ENCODE measurements around the gene MAB21L4. TPM values are rescaled to one million over a fixed set of nuclear protein-coding genes. Genes with fewer than 3 reads are reported as not detected.

Gene MAB21L4
- total RNA-seq, 2 donors from 2014 or later, result not detected

DNA sequence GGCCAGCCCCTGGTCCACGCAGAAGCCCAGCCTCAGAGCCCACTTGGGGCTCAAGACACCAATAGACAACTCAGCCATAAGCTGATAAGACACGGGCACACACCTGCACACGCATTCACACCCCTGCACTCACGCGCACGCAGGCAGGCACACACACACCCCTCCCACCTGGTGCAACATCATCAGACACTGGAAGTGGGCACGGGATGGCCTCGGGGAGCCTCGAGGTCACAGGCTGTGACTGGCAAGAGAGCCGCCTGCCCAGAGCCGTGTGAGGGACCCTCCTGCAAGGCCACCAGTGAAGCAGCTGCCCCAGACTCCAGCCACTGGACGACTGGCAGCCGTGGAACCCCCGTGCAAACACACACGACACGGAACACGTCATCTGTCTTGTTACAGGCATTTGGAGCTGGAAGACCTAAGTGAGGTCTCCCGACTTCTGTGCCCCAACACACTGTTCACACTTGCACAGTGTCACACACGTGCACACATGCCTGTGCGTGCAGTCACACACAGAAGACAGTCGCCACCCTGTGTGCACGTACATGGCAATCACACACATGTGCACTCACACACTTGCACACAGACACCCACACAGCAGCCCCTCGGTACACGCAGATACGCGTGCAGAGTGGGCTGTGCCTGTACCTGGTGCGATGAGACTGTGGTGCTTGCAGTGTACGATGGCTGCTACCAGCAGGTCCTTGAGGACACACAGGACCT is 959 bp downstream of the MAB21L4 start:
- TF ChIP-seq, protein P1, sequence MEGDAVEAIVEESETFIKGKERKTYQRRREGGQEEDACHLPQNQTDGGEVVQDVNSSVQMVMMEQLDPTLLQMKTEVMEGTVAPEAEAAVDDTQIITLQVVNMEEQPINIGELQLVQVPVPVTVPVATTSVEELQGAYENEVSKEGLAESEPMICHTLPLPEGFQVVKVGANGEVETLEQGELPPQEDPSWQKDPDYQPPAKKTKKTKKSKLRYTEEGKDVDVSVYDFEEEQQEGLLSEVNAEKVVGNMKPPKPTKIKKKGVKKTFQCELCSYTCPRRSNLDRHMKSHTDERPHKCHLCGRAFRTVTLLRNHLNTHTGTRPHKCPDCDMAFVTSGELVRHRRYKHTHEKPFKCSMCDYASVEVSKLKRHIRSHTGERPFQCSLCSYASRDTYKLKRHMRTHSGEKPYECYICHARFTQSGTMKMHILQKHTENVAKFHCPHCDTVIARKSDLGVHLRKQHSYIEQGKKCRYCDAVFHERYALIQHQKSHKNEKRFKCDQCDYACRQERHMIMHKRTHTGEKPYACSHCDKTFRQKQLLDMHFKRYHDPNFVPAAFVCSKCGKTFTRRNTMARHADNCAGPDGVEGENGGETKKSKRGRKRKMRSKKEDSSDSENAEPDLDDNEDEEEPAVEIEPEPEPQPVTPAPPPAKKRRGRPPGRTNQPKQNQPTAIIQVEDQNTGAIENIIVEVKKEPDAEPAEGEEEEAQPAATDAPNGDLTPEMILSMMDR (IDR thresholded peaks at IDR 0.05), result no peak
- H3K4me3 ChIP-seq, result no peak overlapping the region
- no peak overlapping the region for H3K27ac ChIP-seq
- no peak for DNase-seq (ENCODE audit: low spot score)
- H3K36me3 ChIP-seq, result no peaks in the 10 kb centered on the region
- no peaks in the 10 kb centered on the region for H3K27me3 ChIP-seq (replicated peaks; ENCODE audit: insufficient read depth)
- H3K9me3 ChIP-seq, result no peaks in the 10 kb centered on the region
- no peak for ATAC-seq (ENCODE audit: insufficient number of reproducible peaks, low FRiP score, low read depth)
- H3K4me1 ChIP-seq (ENCODE audit: control insufficient read depth in 1 of 2, low read depth in 2 of 2), result no peaks in the 10 kb centered on the region

DNA sequence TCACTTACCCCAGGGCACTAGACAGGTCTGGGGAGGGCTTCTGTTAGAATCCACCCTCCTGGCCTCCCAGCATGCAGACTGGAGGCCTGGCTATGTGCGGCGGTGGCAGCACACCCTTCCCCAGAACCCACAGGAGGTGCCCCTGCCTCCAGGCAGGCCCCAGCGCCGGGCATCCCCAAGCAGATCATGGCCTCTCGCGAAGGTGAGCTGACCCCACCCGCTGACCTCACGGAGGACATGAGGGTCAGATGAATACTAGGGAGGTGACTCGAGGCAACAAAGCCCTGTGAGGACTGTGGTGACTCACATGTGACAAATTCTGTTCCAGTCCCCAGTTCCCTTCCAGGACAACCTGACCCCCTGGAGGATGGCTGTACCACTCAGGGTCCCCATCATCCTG is 1.9 kb downstream of the MAB21L4 start:
- ATAC-seq (ENCODE audit: insufficient number of reproducible peaks, low FRiP score, low read depth) (no peak), DNase-seq (ENCODE audit: low spot score) (no peak)
- no peaks in the 10 kb centered on the region for H3K4me1 ChIP-seq (ENCODE audit: control insufficient read depth in 1 of 2, low read depth in 2 of 2)
- H3K27me3 ChIP-seq (replicated peaks; ENCODE audit: insufficient read depth), result no peaks in the 10 kb centered on the region
- no peaks in the 10 kb centered on the region for H3K36me3 ChIP-seq
- H3K9me3 ChIP-seq, result no peaks in the 10 kb centered on the region
- TF ChIP-seq, protein P1 (IDR thresholded peaks at IDR 0.05), result no peak
- H3K4me3 ChIP-seq, result no peak overlapping the region
- no peak overlapping the region for H3K27ac ChIP-seq

DNA sequence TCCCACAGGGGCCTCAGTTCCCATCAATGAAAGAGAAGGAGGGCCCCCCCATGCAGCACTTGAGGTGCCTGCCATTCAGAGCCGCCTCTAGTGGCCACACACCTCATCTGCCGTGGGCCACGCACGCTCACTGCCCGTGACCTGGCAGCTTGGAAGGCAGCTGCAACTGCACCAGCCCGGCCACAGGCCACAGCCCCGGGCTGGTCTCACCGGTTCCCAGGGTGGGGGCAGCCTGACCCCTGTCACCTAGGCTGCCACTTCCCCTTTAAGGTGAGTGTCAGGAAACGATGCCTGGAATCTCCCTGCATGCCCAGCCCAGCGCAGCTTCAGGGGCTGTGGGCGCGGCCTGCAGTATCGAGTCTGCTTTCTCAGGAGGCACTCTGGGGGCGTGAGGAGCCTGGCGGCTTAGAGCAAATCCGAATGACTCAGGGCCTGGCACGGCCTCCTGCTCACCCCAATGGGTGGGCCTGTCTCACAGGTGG is 2.6 kb downstream of the MAB21L4 start:
- H3K9me3 ChIP-seq, result no peaks in the 10 kb centered on the region

DNA sequence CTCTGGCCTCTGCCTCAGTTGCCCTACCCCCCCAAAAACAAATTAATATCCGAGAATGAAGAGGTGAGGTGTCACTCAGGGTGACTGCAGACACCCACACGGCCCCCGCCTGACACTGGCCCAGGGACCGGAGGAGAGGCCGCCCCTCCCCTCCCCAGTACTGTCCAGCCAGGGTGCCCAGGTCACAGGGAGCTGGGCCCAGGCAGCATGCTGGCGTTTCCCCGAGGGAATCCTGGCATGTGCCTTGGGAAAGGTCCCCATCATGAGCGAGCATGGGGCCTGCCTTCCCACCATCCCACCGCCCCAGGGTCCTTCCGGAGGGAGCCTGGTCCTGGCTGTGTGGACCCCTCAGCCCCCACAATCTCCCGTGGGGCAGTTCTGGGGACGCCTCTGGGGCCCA is 3.0 kb downstream of the MAB21L4 start:
- TF ChIP-seq, protein P1 (IDR thresholded peaks at IDR 0.05), result no peak
- no peaks in the 10 kb centered on the region for H3K9me3 ChIP-seq
- no peaks in the 10 kb centered on the region for H3K27me3 ChIP-seq (replicated peaks; ENCODE audit: insufficient read depth)
- no peaks in the 10 kb centered on the region for H3K36me3 ChIP-seq
- DNase-seq (ENCODE audit: low spot score), result no peak
- no peaks in the 10 kb centered on the region for H3K4me1 ChIP-seq (ENCODE audit: control insufficient read depth in 1 of 2, low read depth in 2 of 2)
- no peak for ATAC-seq (ENCODE audit: insufficient number of reproducible peaks, low FRiP score, low read depth)
- no peak overlapping the region for H3K27ac ChIP-seq
- H3K4me3 ChIP-seq, result no peak overlapping the region

More for the DNA sequence above, 2.6 kb downstream of the MAB21L4 start:
- DNase-seq (ENCODE audit: low spot score), result no peak
- ATAC-seq (ENCODE audit: insufficient number of reproducible peaks, low FRiP score, low read depth), result no peak
- H3K27me3 ChIP-seq (replicated peaks; ENCODE audit: insufficient read depth), result no peaks in the 10 kb centered on the region
- H3K36me3 ChIP-seq, result no peaks in the 10 kb centered on the region
- no peak overlapping the region for H3K27ac ChIP-seq
- TF ChIP-seq, protein P1 (IDR thresholded peaks at IDR 0.05), result no peak
- no peak overlapping the region for H3K4me3 ChIP-seq
- H3K4me1 ChIP-seq (ENCODE audit: control insufficient read depth in 1 of 2, low read depth in 2 of 2), result no peaks in the 10 kb centered on the region

DNA sequence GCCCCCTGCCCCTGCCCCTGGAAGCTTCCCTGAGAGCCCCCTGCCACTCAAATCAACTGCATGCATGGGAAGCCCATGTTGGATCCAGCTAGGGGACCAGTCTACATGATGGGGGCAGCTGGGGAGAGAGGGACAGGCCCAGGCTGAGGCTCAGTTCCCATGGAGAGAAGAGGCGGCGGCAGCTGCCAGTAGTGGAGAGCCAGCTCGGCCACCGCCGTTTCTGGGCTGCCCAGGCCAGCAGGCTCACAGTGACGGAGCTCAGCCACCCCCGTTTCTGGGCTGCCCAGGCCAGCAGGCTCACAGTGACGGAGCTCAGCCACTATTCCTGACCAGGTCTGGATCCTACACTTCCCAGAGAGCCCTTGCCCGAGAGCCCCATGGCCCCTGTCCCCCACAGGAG is 3.6 kb downstream of the MAB21L4 start:
- TF ChIP-seq, protein P1 (IDR thresholded peaks at IDR 0.05), result no peak
- no peak overlapping the region for H3K27ac ChIP-seq
- DNase-seq (ENCODE audit: low spot score), result no peak
- no peaks in the 10 kb centered on the region for H3K27me3 ChIP-seq (replicated peaks; ENCODE audit: insufficient read depth)
- ATAC-seq (ENCODE audit: insufficient number of reproducible peaks, low FRiP score, low read depth), result no peak
- no peak overlapping the region for H3K4me3 ChIP-seq
- no peaks in the 10 kb centered on the region for H3K4me1 ChIP-seq (ENCODE audit: control insufficient read depth in 1 of 2, low read depth in 2 of 2)
- no peaks in the 10 kb centered on the region for H3K36me3 ChIP-seq
- H3K9me3 ChIP-seq, result no peaks in the 10 kb centered on the region

All from thoracic aorta (tissue), 2 donors.